Measurements from ENCODE around the gene CRAT. TPM values are rescaled to one million over a fixed set of nuclear protein-coding genes. Genes with fewer than 3 reads are reported as not detected.

The CRAT gene
- total and polyA plus RNA-seq, 2 experiments from 2014 or later = 4.6 to 9.9 TPM

DNA sequence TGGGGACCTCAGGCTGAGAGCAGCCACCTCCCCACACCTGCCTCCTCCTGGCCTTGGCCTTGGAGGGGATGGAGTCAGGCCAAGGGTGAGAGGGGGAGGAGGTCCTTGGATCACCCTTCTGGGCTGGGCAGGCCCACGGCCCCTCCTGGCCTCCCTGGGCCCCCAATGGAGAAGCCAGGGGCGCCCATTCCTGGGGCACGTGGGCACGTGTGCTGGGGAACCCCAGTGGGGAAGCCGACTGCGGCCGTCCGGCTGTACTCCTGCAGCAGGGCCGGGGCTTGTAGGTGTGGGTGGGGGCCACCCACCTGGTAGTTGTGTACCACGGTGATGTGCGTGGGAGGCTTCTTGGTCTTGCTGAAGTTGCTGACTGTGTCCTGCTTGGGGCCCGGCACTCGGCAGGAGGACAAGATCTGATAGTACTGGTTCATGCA lies 8.5 kb downstream of the CRAT start (continued):
- TF ChIP-seq, protein P1, sequence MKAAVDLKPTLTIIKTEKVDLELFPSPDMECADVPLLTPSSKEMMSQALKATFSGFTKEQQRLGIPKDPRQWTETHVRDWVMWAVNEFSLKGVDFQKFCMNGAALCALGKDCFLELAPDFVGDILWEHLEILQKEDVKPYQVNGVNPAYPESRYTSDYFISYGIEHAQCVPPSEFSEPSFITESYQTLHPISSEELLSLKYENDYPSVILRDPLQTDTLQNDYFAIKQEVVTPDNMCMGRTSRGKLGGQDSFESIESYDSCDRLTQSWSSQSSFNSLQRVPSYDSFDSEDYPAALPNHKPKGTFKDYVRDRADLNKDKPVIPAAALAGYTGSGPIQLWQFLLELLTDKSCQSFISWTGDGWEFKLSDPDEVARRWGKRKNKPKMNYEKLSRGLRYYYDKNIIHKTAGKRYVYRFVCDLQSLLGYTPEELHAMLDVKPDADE (IDR thresholded peaks at IDR 0.05) = no peak
- TF ChIP-seq NANOG (IDR thresholded peaks at IDR 0.05; ENCODE audit: borderline replicate concordance) = no peak
- TF ChIP-seq CREB1 (CRISPR knock-in tag; IDR thresholded peaks at IDR 0.05; ENCODE audit: low read depth) = no peak

GRCh38 chr9:129101279-129101678 lies 9.3 kb downstream of the CRAT start:
- Histone ChIP-seq H3K4me2 (no peak overlapping the region), H4K20me1 (replicated peaks; ENCODE audit: insufficient read depth) (peaks cover 4% of the 10 kb centered on the region; the same call in 1 of the 2 replicates), H3K4me1 (ENCODE audit: insufficient read depth) (peaks cover 4% of the 10 kb centered on the region; the same call in 1 of the 2 replicates), H3K27ac (ENCODE audit: low read depth) (no peak overlapping the region), H3K79me2 (replicated peaks; ENCODE audit: insufficient read depth) (no peaks in the 10 kb centered on the region), H3K4me3 (no peak overlapping the region), H3K9me2 (ENCODE audit: insufficient read depth) (no peaks in the 10 kb centered on the region), H3K36me3 (ENCODE audit: insufficient read depth) (no peaks in the 10 kb centered on the region), H2AFZ (no peak overlapping the region), H3K27me3 (ENCODE audit: insufficient read depth) (no peaks in the 10 kb centered on the region), H3F3A (replicated peaks; ENCODE audit: low read depth) (no peaks in the 10 kb centered on the region)
- Mint-ChIP-seq H3K36me3 (ENCODE audit: low read depth) (no peaks in the 10 kb centered on the region), H3K27ac (no peak overlapping the region), H3K4me3 (no peak overlapping the region), H3K9me3 (no peaks in the 10 kb centered on the region), H3K27me3 (ENCODE audit: insufficient read depth, low read depth, poor library complexity) (peaks cover 18% of the 10 kb centered on the region), H3K4me1 (peaks cover 4% of the 10 kb centered on the region)
- DNase-seq (ENCODE audit: low spot score) = no peak
- TF ChIP-seq EZH2phosphoT487 (IDR thresholded peaks at IDR 0.05; ENCODE audit: unreplicated experiment) = no peak
- TF ChIP-seq, protein P1 (IDR thresholded peaks at IDR 0.05) = no peak
- no peak for TF ChIP-seq CREB1 (CRISPR knock-in tag; IDR thresholded peaks at IDR 0.05; ENCODE audit: low read depth)
- no peak for TF ChIP-seq ZNF331 (CRISPR knock-in tag; IDR thresholded peaks at IDR 0.05; ENCODE audit: low read depth)
- no peak for TF ChIP-seq JUNB (IDR thresholded peaks at IDR 0.05; ENCODE audit: unreplicated experiment)
- TF ChIP-seq, protein P2, sequence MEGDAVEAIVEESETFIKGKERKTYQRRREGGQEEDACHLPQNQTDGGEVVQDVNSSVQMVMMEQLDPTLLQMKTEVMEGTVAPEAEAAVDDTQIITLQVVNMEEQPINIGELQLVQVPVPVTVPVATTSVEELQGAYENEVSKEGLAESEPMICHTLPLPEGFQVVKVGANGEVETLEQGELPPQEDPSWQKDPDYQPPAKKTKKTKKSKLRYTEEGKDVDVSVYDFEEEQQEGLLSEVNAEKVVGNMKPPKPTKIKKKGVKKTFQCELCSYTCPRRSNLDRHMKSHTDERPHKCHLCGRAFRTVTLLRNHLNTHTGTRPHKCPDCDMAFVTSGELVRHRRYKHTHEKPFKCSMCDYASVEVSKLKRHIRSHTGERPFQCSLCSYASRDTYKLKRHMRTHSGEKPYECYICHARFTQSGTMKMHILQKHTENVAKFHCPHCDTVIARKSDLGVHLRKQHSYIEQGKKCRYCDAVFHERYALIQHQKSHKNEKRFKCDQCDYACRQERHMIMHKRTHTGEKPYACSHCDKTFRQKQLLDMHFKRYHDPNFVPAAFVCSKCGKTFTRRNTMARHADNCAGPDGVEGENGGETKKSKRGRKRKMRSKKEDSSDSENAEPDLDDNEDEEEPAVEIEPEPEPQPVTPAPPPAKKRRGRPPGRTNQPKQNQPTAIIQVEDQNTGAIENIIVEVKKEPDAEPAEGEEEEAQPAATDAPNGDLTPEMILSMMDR (conservative IDR thresholded peaks at IDR 0.05; ENCODE audit: low read depth in 2 of 2) = no peak
- TF ChIP-seq, protein P3, sequence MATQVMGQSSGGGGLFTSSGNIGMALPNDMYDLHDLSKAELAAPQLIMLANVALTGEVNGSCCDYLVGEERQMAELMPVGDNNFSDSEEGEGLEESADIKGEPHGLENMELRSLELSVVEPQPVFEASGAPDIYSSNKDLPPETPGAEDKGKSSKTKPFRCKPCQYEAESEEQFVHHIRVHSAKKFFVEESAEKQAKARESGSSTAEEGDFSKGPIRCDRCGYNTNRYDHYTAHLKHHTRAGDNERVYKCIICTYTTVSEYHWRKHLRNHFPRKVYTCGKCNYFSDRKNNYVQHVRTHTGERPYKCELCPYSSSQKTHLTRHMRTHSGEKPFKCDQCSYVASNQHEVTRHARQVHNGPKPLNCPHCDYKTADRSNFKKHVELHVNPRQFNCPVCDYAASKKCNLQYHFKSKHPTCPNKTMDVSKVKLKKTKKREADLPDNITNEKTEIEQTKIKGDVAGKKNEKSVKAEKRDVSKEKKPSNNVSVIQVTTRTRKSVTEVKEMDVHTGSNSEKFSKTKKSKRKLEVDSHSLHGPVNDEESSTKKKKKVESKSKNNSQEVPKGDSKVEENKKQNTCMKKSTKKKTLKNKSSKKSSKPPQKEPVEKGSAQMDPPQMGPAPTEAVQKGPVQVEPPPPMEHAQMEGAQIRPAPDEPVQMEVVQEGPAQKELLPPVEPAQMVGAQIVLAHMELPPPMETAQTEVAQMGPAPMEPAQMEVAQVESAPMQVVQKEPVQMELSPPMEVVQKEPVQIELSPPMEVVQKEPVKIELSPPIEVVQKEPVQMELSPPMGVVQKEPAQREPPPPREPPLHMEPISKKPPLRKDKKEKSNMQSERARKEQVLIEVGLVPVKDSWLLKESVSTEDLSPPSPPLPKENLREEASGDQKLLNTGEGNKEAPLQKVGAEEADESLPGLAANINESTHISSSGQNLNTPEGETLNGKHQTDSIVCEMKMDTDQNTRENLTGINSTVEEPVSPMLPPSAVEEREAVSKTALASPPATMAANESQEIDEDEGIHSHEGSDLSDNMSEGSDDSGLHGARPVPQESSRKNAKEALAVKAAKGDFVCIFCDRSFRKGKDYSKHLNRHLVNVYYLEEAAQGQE (IDR thresholded peaks at IDR 0.05; ENCODE audit: unreplicated experiment) = no peak
- no peak for TF ChIP-seq NANOG (IDR thresholded peaks at IDR 0.05; ENCODE audit: borderline replicate concordance)
- no peak for TF ChIP-seq ZNF114 (CRISPR knock-in tag; IDR thresholded peaks at IDR 0.05)
- TF ChIP-seq POLR2AphosphoS5 (IDR thresholded peaks at IDR 0.05; ENCODE audit: low read depth) = no peak
- no peak for ATAC-seq

Data from GM23338 (cell line).